GM06990 (cell line): ENCODE results near the gene CAV2.

Experiments used
- DNase-seq: peaks from one replicate; pipeline ENCODE4 v3.0.0-alpha.2; 2011; ENCODE audit not compliant: insufficient read length; ENCODE audit errors: extremely low read depth
- H3K27me3 ChIP-seq: replicated peaks from 2 replicates; pipeline ENCODE4 v1.6.0; 2011; ENCODE audit warnings: low read length; ENCODE audit not compliant: control insufficient read depth, insufficient read depth
- H3K36me3 ChIP-seq: 2 replicates; pipeline ENCODE4 v1.5.1; 2011; ENCODE audit warnings: low read length; ENCODE audit not compliant: control insufficient read depth, insufficient read depth
- H3K4me3 ChIP-seq: replicated peaks from 2 replicates; pipeline ENCODE4 v1.5.1; 2011; ENCODE audit warnings: low read depth, mild to moderate bottlenecking, control low read depth, low read length
- CTCF ChIP-seq: IDR thresholded peaks from 2 replicates; pipeline ENCODE4 v1.5.1; 2011; ENCODE audit warnings: low read length, control low read depth, mild to moderate bottlenecking, inconsistent platforms; ENCODE audit not compliant: insufficient read depth, poor library complexity, severe bottlenecking

Gene CAV2

DNA sequence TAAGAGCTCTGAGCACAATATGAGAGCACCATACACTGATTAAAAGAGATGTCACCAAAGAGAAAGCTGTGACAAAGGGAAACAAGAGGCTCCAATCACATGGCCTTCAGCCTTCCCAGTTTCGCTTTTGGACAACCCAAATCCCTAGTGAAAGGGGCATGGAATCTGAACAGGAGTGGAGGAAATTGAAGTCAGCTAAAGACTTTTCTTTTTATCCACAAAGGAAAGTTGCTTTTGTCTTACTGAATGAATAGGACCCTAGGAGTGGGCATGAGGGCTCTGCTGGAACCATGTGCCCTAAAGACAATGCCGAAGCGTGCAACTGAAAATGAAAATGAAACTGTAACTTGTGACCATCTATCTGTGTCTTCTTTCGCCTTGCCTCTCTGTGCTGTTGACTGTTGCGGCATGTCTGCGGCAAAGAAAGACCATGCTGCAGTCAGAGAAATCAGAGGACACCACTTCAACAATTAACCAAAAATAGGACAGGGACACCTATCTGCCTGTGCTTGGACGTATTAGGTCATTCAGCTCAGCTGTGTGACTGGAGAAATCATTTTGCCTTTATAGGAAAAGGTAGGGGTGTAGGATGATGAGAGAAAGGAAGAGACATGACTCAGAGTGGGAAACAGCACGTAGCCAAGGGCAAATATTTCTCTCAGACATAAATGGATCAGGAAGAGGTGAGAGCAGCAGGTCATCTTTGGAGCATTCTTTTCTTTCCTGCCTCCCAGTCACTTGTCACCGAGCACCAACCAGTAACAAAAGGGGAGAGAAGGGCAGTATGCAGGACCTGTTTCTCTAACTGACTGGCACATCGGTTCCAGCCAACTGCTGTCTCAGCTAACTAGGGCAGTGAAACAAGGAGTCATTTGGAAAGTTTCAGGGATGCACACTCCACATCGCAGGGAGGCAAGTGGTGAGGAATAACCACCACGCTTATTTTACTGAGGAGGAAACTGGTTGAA lies 12.3 kb downstream of the CAV2 start:
- no peaks in the 10 kb centered on the region for H3K27me3 ChIP-seq
- H3K4me3 ChIP-seq: peak overlapping the region; percentile 37
- peak; percentile 19 for DNase-seq
- no peaks in the 10 kb centered on the region for H3K36me3 ChIP-seq
- no peak for TF ChIP-seq CTCF

DNA sequence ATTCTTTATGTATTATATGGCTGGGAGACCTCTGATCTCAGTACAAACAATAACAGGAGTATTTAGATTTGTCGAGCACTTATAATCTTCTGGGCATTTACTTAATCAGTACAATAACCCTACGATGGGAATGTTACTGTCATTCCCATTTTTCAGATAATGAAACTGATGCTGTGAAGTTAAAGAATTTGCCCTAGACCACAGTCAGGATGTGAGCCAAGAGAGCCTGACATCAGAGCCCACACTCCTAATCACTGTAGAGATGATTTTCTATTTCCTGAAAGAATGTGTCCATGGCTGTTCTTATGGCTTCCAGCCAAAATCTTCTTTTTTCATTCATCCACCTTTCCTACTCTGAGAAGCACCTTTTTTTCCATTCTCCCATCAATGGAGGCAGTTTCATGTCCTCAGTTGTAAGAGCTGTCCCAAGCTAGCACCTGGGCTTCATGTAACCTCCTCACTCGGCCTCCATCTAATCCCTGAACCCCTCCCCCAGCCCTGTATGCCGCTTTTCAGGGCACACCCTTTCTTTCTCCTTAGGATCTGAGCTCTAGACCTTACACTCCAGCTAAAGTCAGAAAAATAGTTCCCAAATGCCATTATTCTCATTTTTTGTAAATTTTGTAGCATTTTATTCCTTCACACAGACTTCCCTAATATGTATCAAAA lies 13.1 kb downstream of the CAV2 start:
- no peaks in the 10 kb centered on the region for H3K36me3 ChIP-seq
- H3K4me3 ChIP-seq: no peak overlapping the region; the same call in 1 of the 2 replicates
- TF ChIP-seq CTCF: no peak
- H3K27me3 ChIP-seq: no peaks in the 10 kb centered on the region
- no peak for DNase-seq

DNA sequence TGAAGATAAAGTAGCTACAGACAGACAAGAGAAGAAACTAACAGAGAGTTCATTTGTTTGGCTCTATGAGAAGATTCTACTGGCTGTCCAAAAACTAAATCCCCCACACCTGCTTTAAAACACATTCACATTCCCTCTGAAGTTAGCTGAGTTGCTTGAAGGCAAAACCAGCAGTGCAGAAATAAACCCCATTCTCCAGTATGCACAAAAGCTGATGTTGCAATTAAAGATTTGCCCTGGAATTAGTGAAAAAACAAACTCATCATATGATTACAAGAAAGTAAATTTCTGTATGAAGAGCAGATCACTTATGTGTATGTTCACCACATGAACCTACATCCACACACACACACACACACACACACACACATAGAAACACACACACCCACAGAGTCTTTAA lies 16.0 kb downstream of the CAV2 start:
- no peak for TF ChIP-seq CTCF
- Histone ChIP-seq H3K27me3 (no peaks in the 10 kb centered on the region), H3K4me3 (no peak overlapping the region), H3K36me3 (no peaks in the 10 kb centered on the region)
- no peak for DNase-seq

DNA sequence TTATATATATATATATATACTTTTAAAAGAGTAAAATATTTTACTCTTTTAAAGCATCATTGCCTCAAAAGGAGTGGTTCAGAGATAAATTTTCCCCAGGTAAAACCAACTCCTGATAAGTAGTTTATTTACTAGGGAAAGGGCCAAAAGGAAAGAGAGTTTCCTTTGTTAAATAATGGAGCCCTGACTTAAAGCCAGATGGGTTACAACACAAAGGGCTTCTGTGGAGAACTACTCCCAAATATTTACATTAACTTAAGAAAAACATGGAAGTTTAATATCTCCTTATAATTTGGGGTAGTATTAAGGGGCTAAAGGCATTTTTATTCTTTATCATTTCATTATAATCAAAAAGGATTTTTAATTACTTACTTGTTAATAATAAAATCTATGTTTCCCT lies 16.8 kb downstream of the CAV2 start:
- TF ChIP-seq CTCF: no peak
- no peak for DNase-seq
- no peak overlapping the region for H3K4me3 ChIP-seq
- no peaks in the 10 kb centered on the region for H3K27me3 ChIP-seq
- H3K36me3 ChIP-seq: no peaks in the 10 kb centered on the region

DNA sequence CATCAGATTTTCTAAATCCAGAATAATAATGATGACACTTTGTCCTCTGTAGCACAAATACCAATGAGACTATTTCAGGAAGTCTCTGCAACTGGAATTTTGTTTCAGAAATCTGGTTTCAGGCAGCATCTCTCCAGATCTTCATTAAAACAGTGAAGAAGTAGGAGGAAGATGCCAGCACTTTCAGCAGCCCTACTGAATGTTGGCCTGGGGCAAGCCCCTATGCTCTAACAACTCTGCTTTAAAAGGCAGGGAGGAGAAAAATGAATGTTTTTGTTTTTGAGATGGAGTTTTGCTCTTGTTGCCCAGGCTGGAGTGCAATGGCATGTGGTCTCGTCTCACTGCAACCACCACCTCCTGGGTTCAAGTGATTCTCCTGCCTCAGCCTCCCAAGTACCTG lies 18.1 kb downstream of the CAV2 start:
- H3K36me3 ChIP-seq: no peaks in the 10 kb centered on the region
- no peak overlapping the region for H3K4me3 ChIP-seq
- no peak for TF ChIP-seq CTCF
- DNase-seq: no peak
- no peaks in the 10 kb centered on the region for H3K27me3 ChIP-seq
